ENCODE results near the gene DBF4.

GRCh38 chr7:87885018-87885417 lies 8.7 kb downstream of the DBF4 start:
- TF ChIP-seq POLR2A (IDR thresholded peaks at IDR 0.05) = no peak
- TF ChIP-seq, protein P1, sequence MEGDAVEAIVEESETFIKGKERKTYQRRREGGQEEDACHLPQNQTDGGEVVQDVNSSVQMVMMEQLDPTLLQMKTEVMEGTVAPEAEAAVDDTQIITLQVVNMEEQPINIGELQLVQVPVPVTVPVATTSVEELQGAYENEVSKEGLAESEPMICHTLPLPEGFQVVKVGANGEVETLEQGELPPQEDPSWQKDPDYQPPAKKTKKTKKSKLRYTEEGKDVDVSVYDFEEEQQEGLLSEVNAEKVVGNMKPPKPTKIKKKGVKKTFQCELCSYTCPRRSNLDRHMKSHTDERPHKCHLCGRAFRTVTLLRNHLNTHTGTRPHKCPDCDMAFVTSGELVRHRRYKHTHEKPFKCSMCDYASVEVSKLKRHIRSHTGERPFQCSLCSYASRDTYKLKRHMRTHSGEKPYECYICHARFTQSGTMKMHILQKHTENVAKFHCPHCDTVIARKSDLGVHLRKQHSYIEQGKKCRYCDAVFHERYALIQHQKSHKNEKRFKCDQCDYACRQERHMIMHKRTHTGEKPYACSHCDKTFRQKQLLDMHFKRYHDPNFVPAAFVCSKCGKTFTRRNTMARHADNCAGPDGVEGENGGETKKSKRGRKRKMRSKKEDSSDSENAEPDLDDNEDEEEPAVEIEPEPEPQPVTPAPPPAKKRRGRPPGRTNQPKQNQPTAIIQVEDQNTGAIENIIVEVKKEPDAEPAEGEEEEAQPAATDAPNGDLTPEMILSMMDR (IDR thresholded peaks at IDR 0.05) = no peak
